Stimulated activated CD4-positive, alpha-beta T cell treated with anti-CD3 and anti-CD28 coated beads, Interleukin-1b, Interleukin-23, amount 100 ng/mL, for 4 hours (primary cell): Measurements from ENCODE around the gene MRPL34.

Experiments used
- DNase-seq, 2 donors: peaks; one replicate each; pipeline ENCODE4 v3.0.0-alpha.2; 2020; ENCODE audit warnings: low read depth in 2 of 2

The MRPL34 gene

DNA sequence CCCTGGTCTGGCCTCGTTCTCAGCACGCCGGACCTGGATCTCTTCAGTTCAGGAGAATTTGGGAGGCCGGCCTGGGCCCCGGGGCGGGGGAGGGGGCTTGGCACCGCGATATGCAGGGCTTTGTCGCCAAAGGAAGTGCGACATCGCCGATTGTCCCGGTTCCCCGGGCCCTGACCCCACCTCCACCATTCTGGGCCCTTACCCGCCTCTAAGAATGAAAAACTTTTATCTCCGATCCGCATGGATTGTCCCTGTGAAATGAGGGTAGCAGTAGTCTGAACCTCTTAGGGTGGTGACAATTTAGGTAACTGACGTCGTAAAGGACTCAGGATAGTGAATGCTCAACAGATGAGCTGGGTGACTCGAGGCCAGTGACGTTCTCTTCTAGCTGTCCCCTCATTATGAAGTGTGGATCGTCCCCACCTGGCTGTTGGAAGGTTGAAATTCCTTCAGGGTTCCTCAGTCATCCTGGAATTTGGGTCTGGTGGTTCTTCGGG, 4.3 kb downstream of the MRPL34 start:
- DNase-seq, result no peak

DNA sequence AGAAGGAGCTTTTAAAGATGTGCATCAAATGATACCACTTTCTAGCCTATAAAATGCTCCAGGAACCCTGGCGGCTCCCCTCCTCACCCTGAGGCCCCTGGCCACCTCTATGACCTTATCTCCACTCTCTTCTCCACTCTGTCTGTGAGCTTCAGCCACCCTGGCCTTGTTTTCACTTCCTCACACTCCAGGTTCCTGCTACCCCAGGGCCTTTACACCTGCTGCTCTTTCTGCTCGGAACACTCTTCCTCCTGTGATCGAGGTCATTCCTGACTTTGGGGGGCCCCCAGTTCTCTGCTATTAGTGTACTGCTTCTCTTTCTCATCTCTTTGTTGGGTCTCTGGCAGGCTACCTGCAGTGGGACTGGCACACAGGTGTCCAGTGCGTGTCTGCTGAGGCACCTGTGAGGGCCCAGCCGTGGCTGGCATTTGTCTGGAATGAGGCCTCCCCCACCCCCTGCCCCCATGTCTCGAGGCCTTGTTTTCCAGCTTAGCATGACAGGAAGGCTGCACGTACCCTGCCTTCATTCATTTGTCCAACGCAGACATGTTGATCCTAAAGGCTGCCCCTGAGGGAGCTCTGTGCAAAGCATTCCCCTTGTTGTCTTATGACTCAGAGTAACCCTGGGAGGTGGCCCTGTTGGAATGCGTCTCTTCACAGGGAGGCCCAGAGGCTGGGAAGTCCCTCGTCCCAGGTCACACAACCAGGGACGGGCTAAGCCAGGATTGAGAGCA, 6.0 kb downstream of the MRPL34 start:
- no peak for DNase-seq

DNA sequence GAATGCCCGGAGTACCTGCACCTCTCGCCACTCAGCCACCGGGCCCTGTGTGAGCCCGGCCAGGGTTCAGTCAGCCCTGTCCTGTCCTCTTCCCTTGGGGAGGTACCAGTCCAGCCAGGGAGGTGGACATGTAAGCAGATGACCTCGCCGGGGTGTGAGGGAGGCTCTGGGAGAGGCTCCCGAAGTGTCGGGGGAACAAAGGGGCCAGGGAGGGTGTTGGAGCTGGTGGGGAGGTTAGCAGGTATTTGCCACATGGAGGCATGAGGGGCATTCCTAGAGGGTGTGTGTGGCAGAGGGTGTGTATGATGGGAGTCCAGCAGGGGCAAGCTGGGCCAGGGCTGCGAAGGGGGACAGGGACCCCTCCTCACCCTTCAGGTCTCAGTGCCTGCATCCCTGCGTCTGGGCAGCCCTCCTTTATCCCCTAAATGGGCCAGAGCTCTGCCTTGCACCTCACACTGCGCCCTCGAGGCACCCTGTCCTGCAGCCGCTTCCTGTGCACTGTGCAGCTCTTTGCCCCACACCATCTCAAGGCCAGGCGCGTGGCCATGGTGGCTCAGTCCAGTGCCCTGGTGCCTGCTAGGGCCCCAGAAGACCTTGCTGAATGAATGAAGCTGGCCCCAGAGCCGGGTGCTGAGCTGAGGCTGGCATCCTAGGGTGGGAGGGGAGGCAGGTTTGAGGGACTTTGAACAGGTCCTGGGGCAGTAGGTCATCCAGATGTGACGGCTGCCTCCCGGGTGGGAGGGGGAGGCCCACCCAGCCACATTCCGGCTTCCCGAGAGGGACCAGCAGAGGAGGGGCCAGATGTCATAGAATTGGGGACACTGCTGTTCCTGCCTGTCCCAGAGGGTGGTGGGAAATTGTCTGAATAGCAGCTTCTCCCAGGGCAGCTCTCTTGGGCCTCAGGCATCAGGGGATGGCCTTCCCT, 6.8 kb downstream of the MRPL34 start:
- no peak for DNase-seq

DNA sequence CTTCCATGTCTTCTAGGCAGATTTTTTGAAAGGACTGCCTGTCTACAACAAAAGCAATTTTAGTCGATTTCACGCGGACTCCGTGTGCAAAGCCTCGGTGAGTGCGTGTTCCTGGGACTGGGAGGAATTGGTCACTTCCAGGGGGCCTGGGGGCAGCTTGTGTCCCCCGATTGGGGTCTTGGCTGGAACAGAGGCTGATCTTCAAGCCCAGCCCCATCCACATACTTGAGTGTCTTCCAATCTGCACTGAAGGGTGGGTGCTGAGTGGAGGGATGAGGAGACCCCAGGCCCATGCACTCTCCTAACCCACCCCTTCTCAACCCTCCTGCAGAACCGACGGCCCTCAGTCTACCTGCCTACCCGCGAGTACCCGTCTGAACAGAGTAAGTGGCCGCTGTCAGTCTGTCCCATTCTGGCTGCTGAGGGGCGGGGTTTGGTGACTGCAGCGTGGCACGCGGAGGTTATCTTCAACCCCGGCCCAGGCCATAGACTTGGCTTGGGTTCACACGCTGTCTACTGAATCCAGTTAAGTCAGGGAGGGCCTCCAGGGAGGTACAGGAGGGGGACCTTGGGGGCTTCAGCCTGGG, 8.4 kb downstream of the MRPL34 start:
- DNase-seq, result no peak

DNA sequence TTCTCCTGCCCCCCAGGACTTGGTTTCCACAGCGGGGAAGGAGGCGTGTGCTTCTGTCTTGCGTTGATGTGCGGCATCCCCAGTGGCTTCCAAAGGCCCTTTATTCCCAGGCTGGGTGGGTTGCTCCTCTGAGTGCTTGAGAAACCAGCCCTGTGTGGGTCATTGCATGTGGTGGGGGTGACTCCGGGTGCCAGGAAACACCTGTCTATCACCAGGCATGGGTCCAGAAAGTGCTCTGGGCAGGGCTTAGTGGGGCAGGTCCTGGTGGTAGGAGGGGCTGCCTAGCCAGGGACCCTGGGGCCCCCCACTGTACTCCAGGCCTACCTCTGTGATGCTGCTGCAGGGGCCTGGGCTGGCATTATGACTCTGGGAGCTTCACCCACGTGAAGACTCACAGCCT, 13.3 kb downstream of the MRPL34 start:
- DNase-seq, result no peak

DNA sequence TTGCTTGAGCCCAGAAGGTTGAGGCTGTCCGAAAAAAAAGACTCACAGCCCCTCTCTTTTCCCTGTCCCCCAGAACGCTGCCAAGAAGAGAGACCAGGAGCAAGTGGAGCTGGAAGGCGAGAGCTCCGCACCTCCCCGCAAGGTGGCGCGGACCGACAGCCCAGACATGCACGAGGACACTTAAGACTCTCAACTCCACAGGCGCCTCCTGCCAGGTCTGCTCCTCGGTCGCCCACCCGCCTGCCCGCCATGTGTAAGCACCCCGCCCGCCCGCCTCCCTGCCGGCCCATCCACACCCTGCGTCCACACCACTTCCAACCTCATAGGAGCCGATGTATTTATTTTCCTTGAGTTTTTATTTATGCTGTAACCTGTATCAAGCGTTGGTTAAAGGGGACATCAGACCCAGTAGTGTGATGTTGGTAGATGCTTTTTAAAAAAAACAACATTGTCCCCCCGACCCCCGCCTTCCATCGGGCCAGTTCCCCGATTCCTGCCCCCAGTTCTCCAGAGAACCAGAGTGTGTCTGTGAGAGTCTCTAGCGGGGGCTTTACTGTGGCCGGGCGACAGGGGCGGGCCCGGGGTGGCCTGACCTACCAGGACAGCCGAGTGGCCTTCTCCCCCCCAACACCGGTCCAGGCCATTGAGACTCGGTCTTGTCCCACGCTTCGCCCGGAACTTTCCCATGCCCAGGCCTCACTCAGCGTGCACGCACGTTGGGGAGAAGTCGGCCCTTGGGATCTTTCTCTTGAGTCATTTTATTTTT, 14.0 kb downstream of the MRPL34 start:
- DNase-seq, result no peak

DNA sequence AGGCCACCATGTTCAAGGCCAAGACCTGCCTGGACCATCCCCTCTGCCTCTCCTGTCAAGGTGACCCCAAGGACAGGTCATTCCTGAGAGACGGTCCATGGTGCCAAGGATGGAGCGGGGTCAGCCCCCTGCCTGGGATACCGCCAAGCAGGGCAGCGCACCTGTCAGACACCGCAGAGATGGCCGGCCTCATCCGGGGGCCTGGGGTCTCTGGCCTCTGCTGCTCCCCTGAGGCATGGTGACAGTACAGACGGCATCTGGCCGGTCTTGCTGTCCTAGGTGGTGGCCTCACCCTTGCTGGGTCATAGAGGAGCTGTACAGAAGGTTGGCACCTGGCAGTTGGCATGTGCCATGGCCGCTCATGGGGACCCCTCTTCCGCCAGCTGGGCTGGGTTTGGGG, 14.8 kb downstream of the MRPL34 start:
- DNase-seq, result no peak

DNA sequence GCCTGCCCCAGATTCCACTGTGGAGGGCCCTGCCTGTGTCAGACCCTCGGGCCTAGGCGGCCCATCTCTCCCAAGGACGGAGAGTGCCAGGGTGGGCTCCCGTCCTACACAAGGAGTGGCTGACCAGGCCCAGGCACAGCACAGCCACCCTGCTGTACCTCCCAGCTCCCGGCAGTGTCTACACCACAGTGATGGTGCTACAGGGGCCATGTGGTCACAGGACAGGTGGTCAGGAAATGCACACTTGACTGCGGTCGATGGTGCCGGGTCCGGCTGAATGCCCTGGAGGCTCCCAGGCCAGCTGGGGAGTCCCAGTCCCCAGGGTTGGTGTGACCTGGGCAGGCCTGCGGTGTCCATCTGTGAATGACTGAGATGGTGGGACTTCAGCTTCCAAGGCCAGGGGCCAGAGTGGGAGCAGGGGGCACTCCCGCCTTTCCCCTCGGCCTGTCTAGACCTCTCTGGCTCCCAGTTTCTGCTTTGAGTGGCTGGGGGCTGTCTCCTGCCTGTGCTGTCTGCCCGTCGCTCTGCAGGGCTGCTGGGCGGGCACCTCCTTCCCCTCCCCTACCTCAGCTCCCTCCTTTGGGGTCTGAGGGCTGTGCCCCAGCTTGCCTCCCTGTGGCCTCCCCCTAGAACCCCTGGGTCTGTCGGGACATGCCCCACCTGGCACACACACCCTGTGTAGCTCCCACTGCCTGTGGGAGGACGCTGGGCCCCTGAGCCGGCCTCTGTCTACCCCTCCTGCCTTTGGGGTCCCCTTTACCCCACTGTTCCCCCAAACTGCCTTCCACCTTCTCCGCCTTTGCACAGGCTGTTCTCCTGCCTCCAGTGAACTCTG, 16.2 kb downstream of the MRPL34 start:
- no peak for DNase-seq

DNA sequence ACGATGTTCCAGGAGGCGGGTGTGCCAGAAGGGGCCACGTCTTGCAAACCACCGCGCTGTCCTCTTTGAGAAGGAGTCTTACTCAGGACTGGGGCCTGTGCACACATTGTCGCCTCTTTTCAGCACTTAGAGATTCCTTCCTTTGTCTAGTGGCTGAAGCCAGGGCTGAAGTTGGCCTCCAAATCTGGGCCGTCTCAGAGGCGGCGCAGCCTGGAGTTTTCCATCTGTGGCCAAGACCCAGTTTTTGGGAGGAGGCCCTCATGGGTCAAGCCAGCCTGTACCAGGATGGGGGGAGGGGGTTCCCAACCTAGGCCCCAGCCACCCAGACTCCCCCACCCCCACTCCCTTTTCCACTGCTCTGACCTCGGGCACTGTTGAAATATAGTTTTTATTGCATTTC, 17.2 kb downstream of the MRPL34 start:
- DNase-seq, result no peak

DNA sequence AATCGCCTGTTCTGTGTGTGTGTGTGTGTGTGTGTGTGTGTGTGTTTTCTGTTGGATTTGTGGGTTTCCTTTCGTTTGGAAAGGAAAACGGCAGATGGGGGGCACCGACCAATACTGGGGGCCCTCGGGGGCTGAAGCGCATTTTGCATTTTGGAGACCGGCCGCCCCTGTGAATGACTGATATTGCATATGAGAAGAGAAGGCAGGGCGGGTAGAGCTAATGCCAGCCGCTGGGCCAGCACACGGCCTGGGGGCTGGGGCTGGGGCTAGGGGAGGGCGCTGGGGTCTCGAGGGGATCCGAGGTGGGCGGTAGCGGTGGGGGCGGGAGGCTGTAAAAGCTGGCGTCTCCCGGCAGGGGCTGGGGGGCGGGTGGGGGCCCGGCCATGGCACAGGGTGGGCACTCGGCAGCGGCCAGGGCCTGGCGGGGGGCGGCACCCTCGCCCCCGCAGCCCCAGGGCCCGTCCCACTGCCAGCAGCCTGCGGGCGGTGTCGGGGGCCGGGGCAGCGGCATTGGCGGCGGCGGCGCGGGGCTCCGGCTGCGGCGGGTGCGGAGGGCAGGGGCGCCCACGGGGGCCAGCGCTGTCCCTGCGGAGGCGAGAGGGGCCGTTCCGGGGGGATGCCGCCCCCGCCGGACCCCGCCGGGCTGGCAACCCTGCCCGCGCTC, 17.8 kb downstream of the MRPL34 start:
- no peak for DNase-seq

DNA sequence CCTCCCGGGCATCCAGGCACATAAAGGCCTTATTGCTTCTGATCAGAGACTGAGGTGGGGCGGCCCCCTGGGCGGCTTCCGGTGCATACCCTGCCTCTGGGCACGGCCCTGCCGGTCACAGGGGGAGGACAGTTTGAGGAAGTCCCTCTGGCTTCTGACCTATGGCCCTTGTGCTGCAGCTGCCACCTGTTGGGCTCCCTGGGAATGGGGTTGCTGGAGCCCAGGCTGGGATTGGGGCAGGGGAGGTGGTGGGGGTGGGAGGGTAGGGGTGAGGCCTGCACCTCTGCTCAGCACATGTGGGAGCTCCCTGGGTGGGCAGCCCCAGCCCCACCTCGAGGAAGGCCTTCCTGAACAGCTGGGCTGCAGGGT, 18.3 kb downstream of the MRPL34 start:
- DNase-seq, result no peak

DNA sequence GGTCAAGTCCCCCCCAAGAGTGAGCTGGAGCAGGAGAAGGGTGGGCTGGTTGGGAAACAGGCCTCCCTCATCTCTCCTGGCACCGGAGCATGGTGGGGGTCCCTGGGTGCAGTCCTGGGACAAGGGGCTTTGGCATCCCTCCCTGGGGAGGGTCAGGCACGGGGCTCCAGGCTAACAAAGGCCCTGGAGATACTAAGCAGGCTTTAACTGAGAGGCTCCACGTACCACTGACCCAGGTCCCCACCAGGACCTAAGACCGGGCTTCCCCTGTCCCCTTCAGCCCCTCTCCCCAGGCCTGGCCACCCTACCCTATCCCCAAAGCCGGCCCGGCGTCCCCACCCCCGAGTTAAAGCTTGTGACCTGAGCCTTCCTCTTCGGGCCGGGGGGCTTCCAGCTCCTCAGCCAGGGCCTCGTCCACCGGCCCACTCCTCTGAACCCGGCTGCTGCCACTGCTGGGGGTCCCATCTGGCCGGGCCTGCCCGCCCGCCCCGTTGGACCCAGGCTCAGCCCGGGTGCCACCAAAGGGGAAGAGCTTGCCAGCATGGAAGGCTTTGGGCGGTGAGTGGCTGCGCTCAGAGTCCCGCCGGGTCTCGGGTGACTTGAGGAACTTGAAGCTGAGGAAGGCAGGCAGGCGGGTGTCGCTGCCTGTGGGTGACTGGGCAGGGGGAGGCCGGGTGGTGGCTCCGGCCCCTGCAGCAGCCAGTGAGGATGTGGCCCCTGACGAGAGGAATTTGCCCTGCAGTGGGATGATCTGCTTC, 18.9 kb downstream of the MRPL34 start:
- DNase-seq, result no peak

DNA sequence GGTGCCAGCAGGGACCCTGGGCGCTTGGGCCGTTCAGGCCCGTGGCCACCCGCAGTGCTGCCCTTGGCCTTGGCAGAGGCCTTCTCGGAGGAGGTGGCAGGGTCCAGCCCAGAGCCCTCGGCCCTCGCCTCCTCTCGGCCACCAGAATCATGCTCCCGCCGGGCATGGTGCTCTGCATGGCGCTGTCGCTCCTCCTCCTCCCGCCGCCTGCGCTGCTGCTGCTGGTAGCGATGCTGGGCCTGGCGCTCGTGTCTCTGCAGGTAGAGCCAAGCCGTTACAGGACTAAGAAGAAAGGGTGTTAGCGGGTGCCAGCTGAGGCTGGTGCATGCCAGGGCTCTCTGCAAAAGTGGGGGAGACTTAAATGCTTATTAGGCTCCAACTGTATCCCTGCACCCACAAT, 19.5 kb downstream of the MRPL34 start:
- no peak for DNase-seq

DNA sequence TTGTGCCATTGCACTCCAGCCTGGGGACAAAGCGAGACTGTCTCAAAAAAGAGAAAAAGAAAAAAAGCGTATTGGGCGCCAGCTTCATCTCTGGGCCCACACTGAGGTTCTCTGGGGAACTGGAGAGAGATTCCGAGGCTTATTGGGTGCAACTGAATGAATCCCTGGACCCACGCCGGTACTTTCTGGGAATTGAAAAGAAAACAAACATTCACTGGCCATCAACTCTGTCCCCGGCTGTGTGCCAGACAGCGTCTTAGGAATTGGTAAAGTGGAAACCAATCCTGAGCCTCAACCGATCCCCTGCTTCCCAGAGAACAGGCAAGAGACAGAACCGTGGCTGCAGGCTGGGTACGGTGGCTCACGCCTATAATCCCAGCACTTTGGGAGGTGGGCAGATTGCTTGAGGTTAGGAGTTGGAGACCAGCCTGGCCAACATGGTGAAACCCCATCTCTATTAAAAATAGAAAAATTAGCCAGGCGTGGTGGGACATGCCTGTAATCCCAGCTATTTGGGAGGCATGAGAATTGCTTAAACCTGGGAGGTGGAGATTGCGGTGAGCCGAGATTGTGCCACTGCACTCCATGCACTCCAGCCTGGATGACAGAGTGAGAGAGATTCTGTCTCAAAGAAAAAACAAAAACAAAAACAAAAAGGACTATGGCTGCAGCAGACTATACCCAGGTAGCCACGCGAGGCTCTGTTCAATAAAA, 20.4 kb downstream of the MRPL34 start:
- DNase-seq, result no peak

DNA sequence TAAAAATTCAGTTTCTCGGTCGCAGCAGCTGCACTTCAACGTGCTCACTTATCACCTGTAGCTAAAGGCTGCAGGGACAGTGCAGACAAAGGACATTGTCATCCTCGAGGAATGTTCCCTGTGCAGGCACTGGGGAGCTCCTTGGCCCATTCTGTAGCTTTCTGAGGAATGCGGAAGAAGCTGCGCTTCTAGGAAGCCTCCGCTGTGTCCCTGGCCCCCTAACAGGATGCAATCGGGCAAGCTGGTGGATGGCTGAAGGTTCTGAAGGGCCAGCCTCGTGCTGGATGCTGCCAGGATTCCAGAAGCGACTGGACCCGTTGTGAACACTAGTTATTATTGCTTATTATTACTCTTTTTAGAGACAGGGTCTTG, 20.9 kb downstream of the MRPL34 start:
- DNase-seq, result no peak

DNA sequence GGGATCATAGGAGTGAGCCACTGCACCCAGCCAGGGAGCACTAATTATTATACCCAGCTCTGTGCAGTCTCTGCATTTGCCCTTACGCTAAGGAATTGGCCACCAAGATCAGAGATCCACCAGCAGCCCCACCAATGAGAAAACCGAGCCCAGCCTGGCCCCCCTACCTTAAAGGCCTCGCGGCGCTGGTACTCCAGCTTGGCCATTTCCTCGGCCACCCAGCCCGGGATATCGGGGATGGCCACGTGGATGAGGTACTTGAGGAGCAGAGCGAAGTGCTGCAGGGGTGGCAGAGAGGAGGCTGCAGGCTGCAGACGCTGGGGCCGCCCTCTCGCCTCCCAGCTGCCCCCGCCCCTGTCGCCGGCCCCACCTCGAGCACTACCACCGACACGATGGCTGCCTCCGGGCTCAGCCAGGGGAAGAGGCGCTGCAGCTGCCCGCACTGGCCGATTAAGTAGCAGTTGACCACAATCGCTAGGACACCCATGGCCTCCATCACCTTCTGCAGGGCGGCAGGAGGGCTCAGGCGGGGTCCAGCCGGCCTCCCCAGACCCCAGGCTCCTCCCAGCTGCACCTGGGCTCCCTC, 21.5 kb downstream of the MRPL34 start:
- DNase-seq, result no peak

DNA sequence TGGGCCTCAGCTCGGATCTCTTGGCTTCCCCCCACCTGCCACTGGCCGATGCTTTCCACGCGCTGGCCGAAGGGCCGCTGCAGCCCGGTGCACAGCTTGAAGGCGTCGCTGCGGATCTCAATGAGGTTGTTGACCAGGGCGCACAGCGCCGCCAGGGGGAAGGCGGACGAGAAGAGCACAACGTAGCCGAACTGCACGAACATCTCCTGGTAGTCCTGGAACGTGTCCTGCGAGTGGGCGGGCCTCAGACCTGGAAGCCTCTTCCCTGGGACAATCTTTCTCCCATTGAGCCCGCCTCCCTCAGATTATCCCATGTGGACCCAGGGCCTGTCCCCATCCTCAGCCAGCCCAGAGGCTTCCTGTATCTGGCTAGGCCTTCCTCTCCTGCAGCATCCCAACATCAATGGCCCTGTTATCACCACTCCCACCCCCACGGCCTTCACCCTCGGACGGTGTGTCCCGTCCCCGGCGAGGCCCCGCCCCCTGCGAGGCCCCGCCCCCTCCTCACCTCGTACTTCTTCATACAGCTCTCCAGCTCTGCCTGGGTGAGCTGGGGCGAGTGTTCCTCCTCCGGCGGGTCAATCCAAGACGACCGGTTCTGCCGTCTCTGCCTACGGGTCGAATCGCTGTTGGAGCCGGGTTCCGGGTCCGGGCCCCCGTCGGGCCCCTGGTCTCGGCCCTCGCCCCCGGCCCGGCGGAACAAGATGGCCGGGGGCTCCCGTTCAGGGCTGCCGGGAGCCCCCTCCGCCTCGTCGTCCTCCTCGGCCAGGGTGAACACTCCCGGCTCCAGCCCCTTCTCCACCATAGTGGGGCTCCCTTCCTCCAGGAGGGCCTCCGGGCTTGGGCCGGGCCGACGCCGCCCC, 22.2 kb downstream of the MRPL34 start:
- peak; percentile 47 to 62 for DNase-seq
